Measurements from ENCODE around the gene MLC1. TPM values are rescaled to one million over a fixed set of nuclear protein-coding genes. Genes with fewer than 3 reads are reported as not detected.

MLC1 gene
- polyA plus RNA-seq, 4 donors, result 0.66 to 1.6 (median 0.86) TPM

- no peak for DNase-seq (ENCODE audit: low read depth in 4 of 4, low spot score in 3 of 4)
These were observed 43.7 kb downstream of the MLC1 start for GRCh38 chr22:50041361-50042065.

GRCh38 chr22:50040717-50041116, 44.5 kb downstream of the MLC1 start:
- DNase-seq (ENCODE audit: low read depth in 4 of 4, low spot score in 3 of 4), result no peak

- no peak for DNase-seq (ENCODE audit: low read depth in 4 of 4, low spot score in 3 of 4)
These were observed 45.4 kb downstream of the MLC1 start for GRCh38 chr22:50039669-50040443.

- no peak for DNase-seq (ENCODE audit: low read depth in 4 of 4, low spot score in 3 of 4)
These were observed 49.1 kb downstream of the MLC1 start for GRCh38 chr22:50035976-50036724.

- no peak for DNase-seq (ENCODE audit: low read depth in 4 of 4, low spot score in 3 of 4)
These were observed 49.9 kb downstream of the MLC1 start for GRCh38 chr22:50035131-50035881.

GRCh38 chr22:50034126-50035081, 50.8 kb downstream of the MLC1 start:
- DNase-seq (ENCODE audit: low read depth in 4 of 4, low spot score in 3 of 4), result no peak

GRCh38 chr22:50032941-50033601, 52.2 kb downstream of the MLC1 start:
- DNase-seq (ENCODE audit: low read depth in 4 of 4, low spot score in 3 of 4), result no peak

GRCh38 chr22:50032109-50032871, 52.9 kb downstream of the MLC1 start:
- DNase-seq (ENCODE audit: low read depth in 4 of 4, low spot score in 3 of 4), result peak in 1 of 4 donors; percentile 8

- no peak for DNase-seq (ENCODE audit: low read depth in 4 of 4, low spot score in 3 of 4)
These were observed 53.8 kb downstream of the MLC1 start for GRCh38 chr22:50031189-50032091.

GRCh38 chr22:50030297-50031188, 54.7 kb downstream of the MLC1 start:
- peak; percentile 23 to 43 (median 26) for DNase-seq (ENCODE audit: low read depth in 4 of 4, low spot score in 3 of 4)

- DNase-seq (ENCODE audit: low read depth in 4 of 4, low spot score in 3 of 4), result no peak
These were observed 57.3 kb downstream of the MLC1 start for GRCh38 chr22:50027639-50028537.

GRCh38 chr22:50025993-50026392, 59.2 kb downstream of the MLC1 start:
- no peak for DNase-seq (ENCODE audit: low read depth in 4 of 4, low spot score in 3 of 4)

GRCh38 chr22:50022171-50022819, 62.9 kb downstream of the MLC1 start:
- DNase-seq (ENCODE audit: low read depth in 4 of 4, low spot score in 3 of 4), result no peak

GRCh38 chr22:50020606-50021005, 64.6 kb downstream of the MLC1 start:
- DNase-seq (ENCODE audit: low read depth in 4 of 4, low spot score in 3 of 4), result no peak

- DNase-seq (ENCODE audit: low read depth in 4 of 4, low spot score in 3 of 4), result no peak
These were observed 65.9 kb downstream of the MLC1 start for GRCh38 chr22:50019316-50019715.

All from right renal pelvis (tissue), 4 donors.